Ovary (tissue), 9 donors: Measurements from ENCODE around the gene PRKG1. TPM values are rescaled to one million over a fixed set of nuclear protein-coding genes. Genes with fewer than 3 reads are reported as not detected.

Experiments
- DNase-seq, 5 donors: peaks; one replicate each; pipeline ENCODE4 v3.0.0-alpha.2; 2019 to 2020
- H3K27ac ChIP-seq, 2 donors: fragments of 200-600 bp; one replicate each; pipeline versions ENCODE4 v1.5.1 to v1.8.0; 2019 to 2022
- H3K27me3 ChIP-seq: fragments of 200-600 bp; one replicate; pipeline ENCODE4 v1.8.0; 2022
- H3K36me3 ChIP-seq: fragments of 200-600 bp; sonication (generic); one replicate; pipeline ENCODE4 v1.5.1; 2019
- H3K4me1 ChIP-seq: one replicate; pipeline ENCODE4 v1.8.1; 2013; ENCODE audit warnings: mild to moderate bottlenecking, moderate library complexity; ENCODE audit not compliant: insufficient read depth
- H3K4me3 ChIP-seq: fragments of 200-600 bp; sonication (generic); one replicate; pipeline ENCODE4 v1.5.1; 2017
- H3K9me3 ChIP-seq, 2 donors: fragments of 200-600 bp in 1 of 2; sonication (generic) in 1 of 2; one replicate each; pipeline versions ENCODE4 v1.5.1 to v1.8.1; 2013 to 2019; ENCODE audit warnings: mild to moderate bottlenecking in 1 of 2, moderate library complexity in 1 of 2
- EP300 ChIP-seq: sonication (generic); formaldehyde crosslinking; IDR thresholded peaks from one replicate; pipeline ENCODE4 v1.6.1; 2017; ENCODE audit warnings: antibody characterized with exemption
- POLR2A ChIP-seq: fragments of 450-650 bp; IDR thresholded peaks from one replicate; pipeline ENCODE4 v1.6.1; 2017; ENCODE audit warnings: antibody characterized with exemption, mild to moderate bottlenecking, moderate library complexity
- WGBS, 3 donors: extraction: QIAGEN DNeasy Blood & Tissue Kit in 1 of 3; methylation state at CpG; one replicate each; pipeline versions ENCODE4 v1.1.5 to v1.1.7; 2013 to 2017; 5-methylcytosine and 5-hydroxymethylcytosine counted together
- intact Hi-C, 4 donors: fragments of 100-400 bp; cut with DNase I; formaldehyde crosslinking; loops; one replicate each; pipeline versions ENCODE4 v1.11.0 to v1.15.1; 2022 to 2023
- polyA plus RNA-seq, 2 donors: library from polyadenylated mRNA; stranded (reverse); fragments of 200-250 nt in 1 of 2; fragments of 350-450 nt in 1 of 2; fragmentation: Illumina TruSeq in 1 of 2; extraction: RNeasy Lipid Tissue Mini Kit (QIAGEN cat#74804) in 1 of 2; gene quantifications; one replicate each; pipeline ENCODE4 v1.2.3, GENCODE V29; 2013 to 2014
- total RNA-seq, 7 donors: library from RNA; depleted of rRNA in 2 of 7; stranded (reverse); fragments of >200 nt in 2 of 7; fragmentation: NEBNext Ultra II Directional in 3 of 7; extraction: Animal tissue kit (Norgen Biotek cat#: 25700) in 3 of 7; gene quantifications; one replicate each; pipeline versions ENCODE4 v1.1.0 to v1.2.4, GENCODE V29; 2016 to 2023
- TF ChIP-seq, protein P1 (sequence below), 3 donors: fragments of 450-650 bp in 2 of 3; fragments of 200-600 bp in 1 of 3; IDR thresholded peaks; one replicate each; pipeline versions ENCODE4 v1.5.1 to v1.8.0; 2016 to 2022; ENCODE audit warnings: antibody characterized with exemption in 3 of 3, mild to moderate bottlenecking in 1 of 3
- donor health status: DM: no; HTN: no; CAD: no; lungs with moderate emphysema.
- donor health status: DM: no; HTN: no; CAD: no.
- donor health status: Bipolar disorder and iron deficiency.
- donor health status: DM: yes; HTN: yes; CAD: no.
- donor health status: DM: no; HTN: no; CAD: no.
- donor health status: DM: yes; HTN: yes; CAD: no.

The PRKG1 gene
- total and polyA plus RNA-seq, 9 donors: 2.8 to 21.1 (median 15.7) TPM

DNA sequence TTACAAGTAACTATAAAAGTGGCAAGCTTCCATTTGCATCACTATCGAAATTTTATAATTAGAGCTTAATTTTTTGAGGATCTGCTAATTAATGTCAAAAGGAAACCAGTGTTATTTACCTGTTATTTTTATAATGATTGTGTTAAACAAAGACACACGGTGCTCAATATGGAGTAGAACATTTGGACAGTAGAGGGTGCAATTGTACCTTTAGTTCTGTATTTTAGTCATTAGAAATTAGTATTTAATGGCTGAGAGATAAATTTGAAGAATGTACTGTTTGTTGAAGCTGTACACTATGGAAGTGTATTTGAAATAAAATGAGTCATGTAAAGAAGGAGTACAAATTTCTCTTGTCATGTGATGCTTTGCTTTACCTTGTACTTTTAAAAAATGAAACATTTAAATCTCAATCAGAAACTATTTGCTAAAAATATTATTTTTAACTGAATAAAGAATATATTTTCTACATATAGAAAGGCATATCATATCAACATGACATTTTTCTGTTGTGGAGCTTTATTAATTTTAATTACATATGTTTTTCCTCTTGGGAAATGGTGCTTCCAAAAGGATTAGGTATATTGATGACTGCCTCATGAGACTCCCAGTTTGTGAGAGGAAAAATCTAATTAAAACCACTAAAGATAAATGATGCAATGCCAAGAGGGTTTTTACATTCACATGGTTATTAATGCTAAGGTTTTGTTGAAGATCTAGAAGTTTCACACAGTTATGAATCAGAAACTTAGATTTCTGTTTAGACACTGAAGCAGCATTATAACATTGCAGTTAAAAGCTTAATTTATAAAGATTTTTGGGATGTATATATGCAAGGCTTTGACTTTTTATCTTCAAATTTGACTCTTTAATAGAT lies 10.4 kb upstream of the PRKG1 start:
- Histone ChIP-seq H3K9me3 (no peaks in the 10 kb centered on the region), H3K27ac (no peak overlapping the region), H3K4me3 (no peak overlapping the region), H3K4me1 (no peaks in the 10 kb centered on the region), H3K27me3 (no peaks in the 10 kb centered on the region), H3K36me3 (no peaks in the 10 kb centered on the region)
- WGBS, 3 donors: 0 to 2% (median 1%) methylated on average over 2 of the region's 2 CpGs
- DNase-seq: no peak
- intact Hi-C loops: loop anchor here in 1 of 4 donors (10.0 kb wide), 1 partner anchor 1151 kb away; no protein-coding TSS in a partner anchor
- TF ChIP-seq POLR2A: no peak
- TF ChIP-seq, protein P1, sequence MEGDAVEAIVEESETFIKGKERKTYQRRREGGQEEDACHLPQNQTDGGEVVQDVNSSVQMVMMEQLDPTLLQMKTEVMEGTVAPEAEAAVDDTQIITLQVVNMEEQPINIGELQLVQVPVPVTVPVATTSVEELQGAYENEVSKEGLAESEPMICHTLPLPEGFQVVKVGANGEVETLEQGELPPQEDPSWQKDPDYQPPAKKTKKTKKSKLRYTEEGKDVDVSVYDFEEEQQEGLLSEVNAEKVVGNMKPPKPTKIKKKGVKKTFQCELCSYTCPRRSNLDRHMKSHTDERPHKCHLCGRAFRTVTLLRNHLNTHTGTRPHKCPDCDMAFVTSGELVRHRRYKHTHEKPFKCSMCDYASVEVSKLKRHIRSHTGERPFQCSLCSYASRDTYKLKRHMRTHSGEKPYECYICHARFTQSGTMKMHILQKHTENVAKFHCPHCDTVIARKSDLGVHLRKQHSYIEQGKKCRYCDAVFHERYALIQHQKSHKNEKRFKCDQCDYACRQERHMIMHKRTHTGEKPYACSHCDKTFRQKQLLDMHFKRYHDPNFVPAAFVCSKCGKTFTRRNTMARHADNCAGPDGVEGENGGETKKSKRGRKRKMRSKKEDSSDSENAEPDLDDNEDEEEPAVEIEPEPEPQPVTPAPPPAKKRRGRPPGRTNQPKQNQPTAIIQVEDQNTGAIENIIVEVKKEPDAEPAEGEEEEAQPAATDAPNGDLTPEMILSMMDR (IDR thresholded peaks at IDR 0.05): peak in 1 of 3 donors; percentile 62
- no peak for TF ChIP-seq EP300

DNA sequence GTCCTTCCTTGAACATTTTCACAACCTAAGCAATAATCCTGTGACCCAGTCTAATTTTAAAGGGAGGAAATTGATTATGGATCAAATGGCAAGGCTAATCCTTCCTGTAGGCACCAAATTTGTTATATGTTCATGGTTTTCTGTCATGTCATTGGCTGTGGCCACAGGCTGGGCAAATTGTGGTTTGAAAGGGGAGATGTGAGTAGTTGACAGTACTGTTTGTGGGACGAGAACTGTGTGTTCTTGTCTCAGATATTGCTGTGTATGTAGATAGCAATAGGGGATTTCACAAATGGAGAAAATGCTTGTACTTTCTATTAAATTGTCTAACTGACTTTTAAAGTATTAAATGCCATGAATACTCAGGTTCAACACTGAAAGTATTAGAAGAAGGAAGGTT lies 8.1 kb upstream of the PRKG1 start:
- WGBS, 3 donors: 53 to 55% (median 53%) methylated on average over 1 of the region's 1 CpG
- intact Hi-C loops: loop anchor here in 2 of 4 donors (5.0 to 10.0 kb wide), 2 partner anchors 896 to 1149 kb away; no protein-coding TSS in a partner anchor
- no peaks in the 10 kb centered on the region for H3K36me3 ChIP-seq
- no peak overlapping the region for H3K4me3 ChIP-seq
- no peaks in the 10 kb centered on the region for H3K9me3 ChIP-seq
- H3K27me3 ChIP-seq: no peaks in the 10 kb centered on the region
- H3K27ac ChIP-seq: no peak overlapping the region
- TF ChIP-seq EP300 (no peak), POLR2A (no peak)
- TF ChIP-seq, protein P1 (IDR thresholded peaks at IDR 0.05): no peak
- no peak for DNase-seq
- no peaks in the 10 kb centered on the region for H3K4me1 ChIP-seq

DNA sequence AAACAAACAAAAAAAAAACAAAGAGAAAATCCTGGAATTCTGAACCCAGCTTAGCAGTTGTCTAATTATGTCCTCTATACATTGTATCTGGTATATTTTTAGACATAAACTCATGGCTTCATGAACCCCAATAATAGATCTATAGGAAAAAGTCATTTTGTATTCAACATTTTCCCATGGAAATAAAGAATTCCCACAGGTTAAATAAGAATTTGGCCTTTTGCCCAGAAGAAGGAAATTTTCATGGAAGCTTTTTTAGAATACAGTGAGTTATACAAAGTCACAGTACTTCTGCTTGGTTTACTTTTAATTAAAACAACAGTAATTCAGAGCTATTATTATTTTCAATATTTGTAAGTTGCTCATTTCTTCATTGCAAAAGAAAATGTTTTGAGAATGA lies 2.1 kb upstream of the PRKG1 start:
- Histone ChIP-seq H3K36me3 (no peaks in the 10 kb centered on the region), H3K4me1 (peaks cover 1% of the 10 kb centered on the region), H3K9me3 (no peaks in the 10 kb centered on the region), H3K27me3 (no peaks in the 10 kb centered on the region), H3K4me3 (no peak overlapping the region), H3K27ac (no peak overlapping the region)
- TF ChIP-seq POLR2A: no peak
- TF ChIP-seq EP300: no peak
- TF ChIP-seq, protein P1 (IDR thresholded peaks at IDR 0.05): no peak
- no peak for DNase-seq
- intact Hi-C loops: loop anchor here in 1 of 4 donors (5.0 kb wide), 1 partner anchor 625 kb away; the partner anchor contains the start of gene CSTF2T

DNA sequence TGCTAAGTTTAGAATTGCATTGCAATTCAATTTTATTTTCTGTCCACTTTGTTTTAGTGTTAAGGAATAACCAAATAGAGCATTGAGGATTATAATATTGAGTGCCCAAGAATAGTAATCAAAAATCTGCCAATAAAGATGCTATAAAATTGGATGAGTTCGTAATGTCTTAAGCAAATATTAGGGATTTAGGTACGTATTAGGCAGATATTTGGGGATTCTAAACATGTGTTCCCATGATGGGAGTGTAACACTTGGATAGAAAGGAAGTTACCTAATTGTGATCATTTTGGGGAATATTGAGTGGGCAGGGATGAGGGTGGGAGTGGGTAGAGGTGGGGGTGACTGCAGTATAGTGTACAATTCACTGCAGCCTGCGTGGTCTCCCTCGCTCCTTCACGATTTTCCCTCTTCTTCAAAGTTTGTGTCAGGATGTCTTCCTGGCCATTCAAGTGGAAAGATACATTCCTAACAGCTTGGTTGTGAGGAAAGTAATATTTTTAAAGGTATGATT lies 1.3 kb upstream of the PRKG1 start:
- DNase-seq: no peak
- Histone ChIP-seq H3K27me3 (no peaks in the 10 kb centered on the region), H3K4me3 (peak overlapping the region; percentile 84), H3K36me3 (no peaks in the 10 kb centered on the region), H3K27ac (peak overlapping the region in 1 of 2 donors; percentile 73), H3K4me1 (peaks cover 1% of the 10 kb centered on the region), H3K9me3 (no peaks in the 10 kb centered on the region)
- intact Hi-C loops: loop anchor here in 1 of 4 donors (5.0 kb wide), 1 partner anchor 624 kb away; the partner anchor contains the start of gene CSTF2T
- WGBS, 3 donors: 84 to 87% (median 86%) methylated on average over 5 of the region's 5 CpGs
- TF ChIP-seq, protein P1 (IDR thresholded peaks at IDR 0.05): no peak
- TF ChIP-seq POLR2A: no peak
- TF ChIP-seq EP300: no peak
